H9 (cell line): Measurements from ENCODE around the gene MORF4L1. TPM values are rescaled to one million over a fixed set of nuclear protein-coding genes. Genes with fewer than 3 reads are reported as not detected.

Source experiments
- DNase-seq: peaks from one replicate; pipeline ENCODE4 v3.0.0-alpha.2; 2017
- H2AFZ ChIP-seq: one replicate; pipeline ENCODE4 v1.6.1; 2013; ENCODE audit warnings: mild to moderate bottlenecking, low read length, control low read depth, moderate library complexity
- H2AK5ac ChIP-seq: 2 replicates; pipeline ENCODE4 v1.6.1; 2013; ENCODE audit warnings: low read length, control low read depth, mixed read lengths; ENCODE audit not compliant: insufficient read length
- H2BK120ac ChIP-seq: one replicate; pipeline ENCODE4 v1.6.1; 2013; ENCODE audit warnings: low read depth, mild to moderate bottlenecking, low read length, control low read depth, inconsistent platforms; ENCODE audit not compliant: poor library complexity, severe bottlenecking
- H2BK12ac ChIP-seq: 2 replicates; pipeline ENCODE4 v1.6.1; 2013; ENCODE audit warnings: low read length, control low read depth, mixed read lengths, low read depth; ENCODE audit not compliant: insufficient read length
- H2BK15ac ChIP-seq: 2 replicates; pipeline ENCODE4 v1.6.1; 2013; ENCODE audit warnings: low read depth, low read length, control low read depth
- H2BK20ac ChIP-seq: one replicate; pipeline ENCODE4 v1.6.1; 2013; ENCODE audit warnings: low read depth, mild to moderate bottlenecking, low read length, control low read depth, inconsistent platforms; ENCODE audit not compliant: poor library complexity, severe bottlenecking
- H2BK5ac ChIP-seq: 2 replicates; pipeline ENCODE4 v1.6.1; 2013; ENCODE audit warnings: low read length, control low read depth, mixed read lengths; ENCODE audit not compliant: insufficient read length
- H3K14ac ChIP-seq: 2 replicates; pipeline ENCODE4 v1.6.1; 2013; ENCODE audit warnings: low read length, control low read depth; ENCODE audit not compliant: insufficient read depth
- H3K18ac ChIP-seq: 2 replicates; pipeline ENCODE4 v1.6.1; 2013; ENCODE audit warnings: low read depth, mild to moderate bottlenecking, mixed read lengths, low read length, control low read depth; ENCODE audit not compliant: insufficient read length
- H3K23ac ChIP-seq: 2 replicates; pipeline ENCODE4 v1.6.1; 2013; ENCODE audit warnings: low read length, control low read depth, mixed read lengths, low read depth; ENCODE audit not compliant: insufficient read length
- H3K23me2 ChIP-seq: 2 replicates; pipeline ENCODE4 v1.6.1; 2013; ENCODE audit warnings: low read depth, mild to moderate bottlenecking, mixed read lengths, low read length, control low read depth; ENCODE audit not compliant: insufficient read length, poor library complexity, severe bottlenecking
- H3K27ac ChIP-seq: 2 replicates; pipeline ENCODE4 v1.5.1; 2013; ENCODE audit warnings: low read length, control low read depth, mixed read lengths, low read depth; ENCODE audit not compliant: insufficient read length
- H3K27me3 ChIP-seq: 2 replicates; pipeline ENCODE4 v1.6.1; 2013; ENCODE audit warnings: low read length, control low read depth, inconsistent platforms; ENCODE audit not compliant: insufficient read depth
- H3K4ac ChIP-seq: 2 replicates; pipeline ENCODE4 v1.6.1; 2013; ENCODE audit warnings: low read depth, mild to moderate bottlenecking, control low read depth, inconsistent platforms, low read length, moderate library complexity
- H3K4me1 ChIP-seq: 2 replicates; pipeline ENCODE4 v1.6.1; 2013; ENCODE audit warnings: low read length, control low read depth, inconsistent platforms; ENCODE audit not compliant: insufficient read depth
- H3K4me2 ChIP-seq: 2 replicates; pipeline ENCODE4 v1.6.1; 2013; ENCODE audit warnings: low read length, control low read depth, mixed read lengths; ENCODE audit not compliant: insufficient read length, insufficient read depth
- H3K56ac ChIP-seq: 2 replicates; pipeline ENCODE4 v1.6.1; 2013; ENCODE audit warnings: low read depth, mild to moderate bottlenecking, mixed read lengths, low read length, control low read depth; ENCODE audit not compliant: insufficient read length
- H3K79me1 ChIP-seq: 2 replicates; pipeline ENCODE4 v1.6.1; 2013; ENCODE audit warnings: low read depth, mild to moderate bottlenecking, moderate library complexity, low read length, control low read depth, inconsistent platforms; ENCODE audit not compliant: insufficient read depth, poor library complexity, severe bottlenecking
- H3K79me2 ChIP-seq: 2 replicates; pipeline ENCODE4 v1.6.1; 2013; ENCODE audit warnings: low read length, control low read depth, inconsistent platforms; ENCODE audit not compliant: insufficient read depth
- H3K9ac ChIP-seq: 2 replicates; pipeline ENCODE4 v1.6.1; 2013; ENCODE audit warnings: low read length, control low read depth, mixed read lengths; ENCODE audit not compliant: insufficient read length; ENCODE audit errors: extremely low read depth
- H3K9me3 ChIP-seq: one replicate; pipeline ENCODE4 v1.6.1; 2013; ENCODE audit warnings: low read depth, low read length, inconsistent platforms; ENCODE audit not compliant: control insufficient read depth
- H3T11ph ChIP-seq: one replicate; pipeline ENCODE4 v1.6.1; 2013; ENCODE audit warnings: mild to moderate bottlenecking, low read length, control low read depth, inconsistent platforms
- H4K20me1 ChIP-seq: one replicate; pipeline ENCODE4 v1.6.1; 2013; ENCODE audit not compliant: control insufficient read depth, insufficient read length, insufficient read depth
- H4K5ac ChIP-seq: 2 replicates; pipeline ENCODE4 v1.6.1; 2013; ENCODE audit warnings: low read depth, mild to moderate bottlenecking, mixed read lengths, low read length, control low read depth; ENCODE audit not compliant: insufficient read length
- H4K8ac ChIP-seq: replicated peaks from 2 replicates; pipeline ENCODE4 v1.6.1; 2013; ENCODE audit warnings: low read length, control low read depth, mixed read lengths, low read depth; ENCODE audit not compliant: insufficient read length
- H4K91ac ChIP-seq: 2 replicates; pipeline ENCODE4 v1.6.1; 2013; ENCODE audit warnings: low read depth, mild to moderate bottlenecking, moderate library complexity, mixed read lengths, low read length, control low read depth; ENCODE audit not compliant: insufficient read length
- H3K27ac Mint-ChIP-seq, 3 experiments: 2 replicates in 2 of 3; 3 replicates in 1 of 3; pipeline ENCODE4 v1.8.0; 2020 to 2021; ENCODE audit warnings: mixed read lengths in 3 of 3, mild to moderate bottlenecking in 1 of 3, moderate library complexity in 1 of 3
- H3K27me3 Mint-ChIP-seq: 2 replicates; pipeline ENCODE4 v1.8.0; 2021; ENCODE audit warnings: low read depth, mild to moderate bottlenecking, moderate library complexity, mixed read lengths
- H3K36me3 Mint-ChIP-seq, 3 experiments: 2 replicates in 2 of 3; 3 replicates in 1 of 3; pipeline ENCODE4 v1.8.0; 2020 to 2021; ENCODE audit warnings: low read depth in 3 of 3, mixed read lengths in 3 of 3; ENCODE audit not compliant: insufficient read depth in 1 of 3
- H3K4me1 Mint-ChIP-seq, 2 experiments: 2 replicates each; pipeline ENCODE4 v1.8.0; 2020; ENCODE audit warnings: mixed read lengths in 2 of 2
- H3K4me3 Mint-ChIP-seq, 2 experiments: 2 replicates in 1 of 2; 3 replicates in 1 of 2; pipeline ENCODE4 v1.8.0; 2020 to 2021; ENCODE audit warnings: mild to moderate bottlenecking in 2 of 2, mixed read lengths in 2 of 2, moderate library complexity in 1 of 2
- H3K9me3 Mint-ChIP-seq, 2 experiments: 2 replicates in 1 of 2; 3 replicates in 1 of 2; pipeline ENCODE4 v1.8.0; 2020; ENCODE audit warnings: mild to moderate bottlenecking in 2 of 2, mixed read lengths in 2 of 2, moderate library complexity in 1 of 2
- WGBS: extraction: QIAGEN DNeasy Blood & Tissue Kit; methylation state at CpG from one replicate; pipeline ENCODE4 v1.1.7; 2013; ENCODE audit warnings: missing lambda C conversion rate, low lambda C conversion rate, mixed read lengths; ENCODE audit not compliant: insufficient read length; ENCODE audit errors: extremely low coverage; 5-methylcytosine and 5-hydroxymethylcytosine counted together
- long read RNA-seq: library from polyadenylated mRNA; unstranded; transcript quantifications from one replicate; pipeline ENCODE4 v2.0.0, GENCODE V29; 2020
- total RNA-seq: library from RNA; stranded (reverse); gene quantifications from 2 replicates; pipeline ENCODE4 v1.2.1, GENCODE V29; 2021
- TF ChIP-seq, protein P1 (sequence below): fragments of 200-600 bp; sonication (generic); conservative IDR thresholded peaks from 3 replicates; pipeline ENCODE4 v1.8.0; 2021; ENCODE audit warnings: antibody characterized with exemption, mild to moderate bottlenecking

MORF4L1 gene
- 544 and 553 TPM in 2 replicates for total RNA-seq
- long read RNA-seq, transcript MORF4L1-203 (12 exons, 1,880 nt) = major isoform, 1,517 of 1,688 reads
- long read RNA-seq, transcript MORF4L1-201 (13 exons, 2,359 nt) = minor isoform, 23 of 1,688 reads
- long read RNA-seq, partial matches to known transcripts = 79 of 1,688 reads
- long read RNA-seq, other reads (novel, unspliced or antisense) = 61 of 1,688 reads

- peak within 1 kb of the TSS; percentile 100 for H3K27ac ChIP-seq
- DNase-seq = peak; percentile 99
- H3K4me1 Mint-ChIP-seq = peaks cover 25 to 39% of the 10 kb centered on the region in 2 experiments
- peaks cover 5 to 18% (median 10%) of the 10 kb centered on the region in 3 experiments; a peak in 6 of 7 replicates for H3K36me3 Mint-ChIP-seq
- peak within 1 kb of the TSS; percentile 100 for H3K56ac ChIP-seq
- H2AFZ ChIP-seq = peak within 1 kb of the TSS; percentile 6
- H2BK5ac ChIP-seq = peak within 1 kb of the TSS; percentile 100
- peak within 1 kb of the TSS; percentile 100 for H3K27ac Mint-ChIP-seq
- peak within 1 kb of the TSS; percentile 92 for H3K4me2 ChIP-seq
- H4K5ac ChIP-seq = peak within 1 kb of the TSS; percentile 100
- H2BK12ac ChIP-seq = peak within 1 kb of the TSS; percentile 99
- H3K4me3 Mint-ChIP-seq = peak within 1 kb of the TSS; percentile 99 to 100
- H4K91ac ChIP-seq = peak within 1 kb of the TSS; percentile 100
- no CpG with 5 or more reads among the region's 52 CpGs for WGBS
- H4K20me1 ChIP-seq = no peaks in the 10 kb centered on the region
- peak within 1 kb of the TSS; percentile 100 for H3K23ac ChIP-seq
- H3K4ac ChIP-seq = peak within 1 kb of the TSS; percentile 100
- peak within 1 kb of the TSS; percentile 100 for H4K8ac ChIP-seq
- H3K18ac ChIP-seq = peak within 1 kb of the TSS; percentile 100
- peak within 1 kb of the TSS; percentile 94 for H2BK20ac ChIP-seq
- no peaks in the 10 kb centered on the region for H3K79me1 ChIP-seq
- H3K27me3 Mint-ChIP-seq = no peaks in the 10 kb centered on the region; the same call in 1 of the 2 replicates
- TF ChIP-seq, protein P1, sequence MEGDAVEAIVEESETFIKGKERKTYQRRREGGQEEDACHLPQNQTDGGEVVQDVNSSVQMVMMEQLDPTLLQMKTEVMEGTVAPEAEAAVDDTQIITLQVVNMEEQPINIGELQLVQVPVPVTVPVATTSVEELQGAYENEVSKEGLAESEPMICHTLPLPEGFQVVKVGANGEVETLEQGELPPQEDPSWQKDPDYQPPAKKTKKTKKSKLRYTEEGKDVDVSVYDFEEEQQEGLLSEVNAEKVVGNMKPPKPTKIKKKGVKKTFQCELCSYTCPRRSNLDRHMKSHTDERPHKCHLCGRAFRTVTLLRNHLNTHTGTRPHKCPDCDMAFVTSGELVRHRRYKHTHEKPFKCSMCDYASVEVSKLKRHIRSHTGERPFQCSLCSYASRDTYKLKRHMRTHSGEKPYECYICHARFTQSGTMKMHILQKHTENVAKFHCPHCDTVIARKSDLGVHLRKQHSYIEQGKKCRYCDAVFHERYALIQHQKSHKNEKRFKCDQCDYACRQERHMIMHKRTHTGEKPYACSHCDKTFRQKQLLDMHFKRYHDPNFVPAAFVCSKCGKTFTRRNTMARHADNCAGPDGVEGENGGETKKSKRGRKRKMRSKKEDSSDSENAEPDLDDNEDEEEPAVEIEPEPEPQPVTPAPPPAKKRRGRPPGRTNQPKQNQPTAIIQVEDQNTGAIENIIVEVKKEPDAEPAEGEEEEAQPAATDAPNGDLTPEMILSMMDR = no peak
- H2BK120ac ChIP-seq = peak within 1 kb of the TSS; percentile 100
- H2BK15ac ChIP-seq = peak within 1 kb of the TSS; percentile 87; the same call in 1 of the 2 replicates
- H3K79me2 ChIP-seq = peaks cover 38% of the 10 kb centered on the region
- H3K27me3 ChIP-seq = no peaks in the 10 kb centered on the region
- H2AK5ac ChIP-seq = peak within 1 kb of the TSS; percentile 100
- H3T11ph ChIP-seq = peak within 1 kb of the TSS; percentile 99
- H3K4me1 ChIP-seq = no peaks in the 10 kb centered on the region
- peaks cover 3 to 5% of the 10 kb centered on the region in 2 experiments; a peak in 3 of 5 replicates for H3K9me3 Mint-ChIP-seq
- H3K9ac ChIP-seq = peak within 1 kb of the TSS; percentile 100
- H3K23me2 ChIP-seq = peaks cover 6% of the 10 kb centered on the region
- no peaks in the 10 kb centered on the region for H3K9me3 ChIP-seq
- peak within 1 kb of the TSS; percentile 100 for H3K14ac ChIP-seq
Observed at GRCh38 chr15:78872155-78872971, at the start of gene MORF4L1. TSS of gene MORF4L1 (plus strand) at chr15:78872890. CDS start at chr15:78873018, 128 bp downstream.
